GM19452 (cell line): ENCODE results near the gene GPBP1L1.
"Not testable (repeated sequence)": the region's sequence is repeated elsewhere in the genome, so short reads cannot be mapped to it uniquely, and the experiment has no call there.

ENCODE experiments used
- ATAC-seq: cut with Tn5 transposase; IDR thresholded peaks from one replicate; pipeline ENCODE4 v1.9.1; 2021; ENCODE audit not compliant: unreplicated experiment

GPBP1L1 gene

DNA sequence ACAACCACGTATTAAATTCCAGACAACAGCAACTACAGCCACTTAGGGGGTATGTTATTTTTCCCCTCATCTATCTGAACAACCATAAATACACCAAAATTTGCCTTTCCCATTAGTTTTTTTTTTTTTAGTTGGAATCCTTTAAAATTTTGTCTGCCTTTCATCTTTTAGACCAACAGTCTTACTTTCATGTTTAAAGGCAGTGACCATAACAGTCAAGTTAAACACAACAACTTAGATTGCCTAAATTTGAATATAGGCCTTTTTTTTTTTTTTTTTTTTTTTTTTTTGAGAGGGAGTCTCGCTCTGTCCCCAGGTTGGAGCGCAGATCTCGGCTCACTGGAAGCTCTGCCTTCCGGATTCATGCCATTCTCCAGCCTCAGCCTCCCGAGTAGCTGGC is 3.4 kb downstream of the GPBP1L1 start:
- ATAC-seq = no peak

DNA sequence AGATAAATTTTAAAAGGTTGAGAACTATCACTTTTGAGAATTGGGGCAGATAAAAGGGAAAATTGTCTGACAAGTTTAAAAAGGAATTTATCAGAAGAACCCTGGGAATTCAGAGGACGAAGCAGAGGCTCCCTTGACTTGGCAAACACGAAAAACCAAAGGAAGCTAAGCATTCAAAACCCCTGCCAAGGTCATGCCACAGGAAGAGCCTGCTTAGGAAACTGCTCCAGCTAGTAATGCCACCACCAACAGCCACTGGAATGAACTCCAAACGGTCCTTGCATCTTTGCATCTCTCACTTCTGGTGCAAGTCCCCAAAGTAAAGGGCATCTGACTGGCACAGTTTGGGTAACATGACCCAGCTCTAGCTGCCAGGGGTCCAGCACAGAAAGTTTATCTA is 7.2 kb downstream of the GPBP1L1 start:
- no peak for ATAC-seq

DNA sequence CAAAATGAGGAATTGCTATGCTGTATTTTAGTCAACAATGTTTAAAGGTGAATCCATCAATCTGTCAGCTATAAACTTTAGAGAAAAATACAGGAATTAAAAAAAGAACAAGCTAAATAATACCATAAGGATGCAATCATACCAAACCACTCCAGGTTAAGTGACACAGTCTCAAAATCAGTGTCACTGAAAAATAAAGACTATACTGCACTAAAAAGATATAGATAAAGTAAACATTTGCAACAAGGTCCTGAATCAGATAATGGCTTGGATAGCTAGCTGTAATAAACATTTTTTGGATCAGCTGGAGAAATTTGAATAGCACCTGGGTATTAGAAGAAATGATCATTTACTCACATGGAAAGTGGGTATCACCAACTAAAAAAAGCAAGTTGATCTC is 7.8 kb downstream of the GPBP1L1 start:
- ATAC-seq = no peak

DNA sequence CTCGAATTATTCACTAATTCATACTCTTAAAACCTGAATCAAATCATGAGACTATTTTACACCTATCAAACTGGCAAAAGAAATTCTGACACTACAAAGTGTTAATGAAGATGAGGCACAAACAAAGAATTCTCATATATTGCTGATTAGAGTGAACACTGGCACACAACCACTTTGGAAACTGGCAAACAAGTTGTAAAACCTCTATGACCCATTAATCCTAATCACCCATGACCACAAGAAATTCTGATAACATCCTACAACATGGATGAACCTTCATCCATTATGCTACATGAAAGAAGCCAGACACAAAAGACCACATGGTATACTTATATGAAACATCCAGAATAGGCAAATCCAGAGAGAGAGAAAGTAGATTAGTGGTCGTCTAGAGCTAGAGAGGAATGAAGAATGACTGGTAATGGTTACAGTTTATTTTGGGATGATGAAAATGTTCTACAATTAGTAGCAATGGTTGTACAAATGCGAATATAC is 8.5 kb downstream of the GPBP1L1 start:
- ATAC-seq = no peak

DNA sequence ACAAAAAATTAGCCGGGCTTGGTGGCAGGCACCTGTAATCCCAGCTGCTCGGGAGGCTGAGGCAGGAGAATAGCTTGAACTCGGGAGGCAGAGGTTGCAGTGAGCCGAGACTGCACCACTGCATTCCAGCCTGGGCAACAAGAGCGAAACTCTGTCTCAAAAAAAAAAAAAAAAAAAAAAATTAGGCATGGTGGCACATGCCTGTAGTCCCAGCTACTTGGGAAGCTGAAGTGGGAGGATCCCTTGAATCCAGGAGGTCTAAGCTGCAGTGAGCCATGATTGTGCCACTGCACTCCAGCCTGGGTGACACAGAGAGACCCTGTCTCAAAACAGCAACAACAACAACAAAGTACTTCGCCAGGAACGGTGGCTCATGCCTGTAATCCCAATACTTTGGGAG is 9.8 kb downstream of the GPBP1L1 start:
- not testable (repeated sequence) for ATAC-seq

DNA sequence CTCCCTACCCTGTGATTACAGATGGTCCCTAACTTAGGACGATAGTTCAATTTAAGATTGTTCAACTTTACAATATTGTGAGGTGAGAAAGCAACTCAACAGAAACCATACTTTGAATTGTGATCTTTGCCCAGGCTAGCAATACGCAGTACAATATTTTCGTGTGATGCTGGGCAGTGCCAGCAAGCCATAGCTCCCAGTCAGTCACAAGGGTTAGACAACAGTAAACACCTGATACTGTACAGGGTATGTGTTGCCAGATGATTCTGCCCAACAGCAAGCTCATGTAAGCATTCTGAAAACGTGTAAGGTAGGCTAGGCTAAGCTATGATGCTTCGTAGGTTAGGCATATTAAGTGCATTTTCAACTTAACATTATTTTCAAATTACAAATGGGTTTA is 11.9 kb downstream of the GPBP1L1 start:
- ATAC-seq = no peak

DNA sequence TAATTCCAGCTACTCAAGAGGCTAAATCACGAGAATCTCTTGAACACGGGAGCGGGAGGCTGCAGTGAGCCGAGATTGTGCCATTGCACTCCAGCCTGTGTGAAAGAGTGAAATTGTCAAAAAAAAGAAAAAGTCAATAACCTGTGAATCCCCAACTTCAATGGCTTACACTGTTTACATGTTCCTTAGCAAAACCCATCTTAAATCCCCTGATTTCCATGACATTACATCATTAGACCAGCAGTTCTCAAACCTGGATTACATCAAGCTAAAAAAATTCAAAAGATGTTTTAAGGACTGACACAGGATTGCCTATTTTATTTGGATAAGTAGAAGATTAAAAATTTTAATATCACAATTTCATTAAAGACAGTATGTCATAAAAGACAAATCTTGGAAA is 12.4 kb downstream of the GPBP1L1 start:
- no peak for ATAC-seq

DNA sequence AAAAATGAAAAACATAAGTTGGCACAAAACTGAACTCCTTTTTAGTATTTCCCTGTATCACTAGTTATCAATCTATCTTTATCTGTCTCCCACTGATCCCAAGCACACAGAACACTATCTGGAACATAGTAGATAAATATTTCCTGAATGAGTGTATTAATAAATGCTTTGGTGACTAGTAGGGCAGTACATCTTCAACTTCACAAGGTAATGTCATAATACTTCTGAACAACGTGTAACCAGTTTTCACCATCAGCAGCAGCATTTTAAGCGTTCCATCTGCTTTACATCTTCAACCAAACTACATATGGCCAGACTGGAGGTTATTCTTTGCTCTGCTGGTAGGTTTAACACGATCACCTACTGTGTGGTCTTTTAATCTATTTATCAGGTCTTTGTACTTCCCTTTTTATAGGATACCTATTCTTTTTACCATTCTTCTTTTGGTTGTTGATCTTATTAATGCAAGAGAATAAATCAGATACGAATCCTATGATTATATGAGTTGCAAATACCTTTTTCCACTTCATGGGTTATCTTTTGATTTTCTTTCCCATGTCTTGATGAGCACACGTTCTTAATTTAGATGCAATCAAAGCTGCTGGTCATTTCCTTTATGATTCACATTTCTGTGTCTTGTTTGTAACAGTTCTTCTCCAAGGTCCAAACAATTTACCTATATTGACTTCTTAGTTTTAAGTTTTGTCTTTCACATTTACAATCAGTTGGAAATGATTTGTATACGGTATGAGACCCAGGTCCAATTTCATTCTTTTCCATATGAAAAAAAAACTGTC is 16.3 kb downstream of the GPBP1L1 start:
- ATAC-seq = no peak

DNA sequence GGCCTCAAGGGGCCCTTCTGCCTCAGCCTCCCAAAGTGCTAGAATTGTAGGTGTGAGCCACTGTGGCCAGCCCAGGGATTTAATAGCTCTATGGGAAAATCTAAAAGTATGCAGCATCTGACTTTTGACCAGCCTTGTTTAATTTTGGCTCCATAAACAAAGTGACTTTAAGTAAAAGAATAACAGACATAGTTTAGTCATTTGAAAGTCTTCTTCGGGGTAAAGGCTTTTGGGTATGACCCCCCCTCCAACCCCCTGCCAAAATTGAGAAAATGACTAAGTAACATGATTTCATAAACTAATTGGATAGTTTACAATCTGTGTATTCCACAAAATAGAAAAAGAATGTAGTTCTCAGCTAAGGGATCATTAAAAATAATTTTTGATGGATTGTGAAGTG is 17.0 kb downstream of the GPBP1L1 start:
- ATAC-seq = no peak

DNA sequence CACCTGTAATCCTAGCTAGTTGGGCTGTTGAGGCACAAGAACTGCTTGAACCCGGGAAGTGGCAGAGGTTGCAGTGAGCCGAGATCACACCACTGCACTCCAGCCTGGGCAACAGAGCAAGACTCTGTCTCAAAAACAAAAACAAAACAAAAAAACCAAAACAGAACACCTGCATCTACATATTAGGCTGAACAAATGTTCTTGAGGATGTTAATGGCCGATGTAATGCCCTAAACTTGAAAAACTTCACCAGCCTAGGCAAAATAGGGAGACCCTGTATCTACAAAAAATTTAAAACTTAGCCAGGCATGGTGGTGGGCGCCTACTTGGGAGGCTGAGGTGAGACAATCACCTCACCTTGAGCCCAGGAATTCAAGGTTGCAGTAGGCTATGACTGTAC is 17.8 kb downstream of the GPBP1L1 start:
- ATAC-seq = no peak

DNA sequence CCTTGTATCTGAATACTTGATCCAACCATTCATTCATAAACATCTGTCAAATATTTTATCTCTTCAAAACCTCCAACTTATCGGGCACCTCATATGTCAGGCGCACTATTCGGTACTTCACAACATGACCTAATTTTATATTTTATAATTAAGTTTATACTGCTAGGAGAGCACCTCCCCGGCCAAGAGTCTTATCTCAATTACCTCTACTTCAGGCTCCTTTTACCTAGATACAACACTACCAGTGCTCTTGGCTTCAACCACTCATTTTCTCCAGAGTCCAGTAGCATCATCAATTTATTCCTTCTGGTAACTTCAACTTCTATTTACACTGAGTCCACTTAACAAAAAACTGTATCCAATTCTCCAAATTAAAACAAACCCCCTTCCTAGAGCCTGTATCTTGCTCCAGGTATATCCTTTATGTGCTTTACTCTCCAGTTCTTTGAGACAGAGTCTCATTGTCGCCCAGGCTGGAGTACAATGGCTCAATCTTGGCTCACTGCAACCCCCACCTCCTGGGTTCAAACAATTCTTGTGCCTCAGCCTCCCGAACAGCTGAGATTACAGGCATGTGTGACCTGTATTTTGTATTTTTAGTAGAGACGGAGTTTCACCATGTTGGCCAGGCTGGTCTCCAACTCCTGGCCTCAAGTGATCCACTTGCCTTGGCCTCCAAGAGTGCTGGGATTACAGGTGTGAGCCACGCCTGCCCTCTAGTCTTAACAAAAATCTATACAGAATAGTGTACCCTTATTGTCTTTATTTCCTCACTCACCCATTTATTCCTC is 18.8 kb downstream of the GPBP1L1 start:
- ATAC-seq = no peak

DNA sequence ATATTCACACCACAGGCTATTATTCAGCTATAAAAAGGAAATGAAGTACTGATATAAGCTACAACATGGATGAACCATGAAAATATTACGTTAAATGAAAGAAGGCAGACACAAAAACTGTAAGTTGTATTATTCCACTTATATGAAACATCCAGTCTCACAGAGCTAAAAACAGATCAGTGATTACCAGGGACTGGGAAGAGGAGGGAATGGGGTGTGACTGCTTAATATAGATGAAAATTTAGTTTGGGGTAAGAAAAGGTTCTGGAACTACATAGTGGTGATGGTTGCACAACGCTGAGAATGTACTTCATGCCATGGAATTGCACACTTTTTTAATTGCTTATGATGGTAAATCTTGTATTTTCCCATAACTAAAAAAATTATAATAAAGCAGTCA is 19.5 kb downstream of the GPBP1L1 start:
- no peak for ATAC-seq

DNA sequence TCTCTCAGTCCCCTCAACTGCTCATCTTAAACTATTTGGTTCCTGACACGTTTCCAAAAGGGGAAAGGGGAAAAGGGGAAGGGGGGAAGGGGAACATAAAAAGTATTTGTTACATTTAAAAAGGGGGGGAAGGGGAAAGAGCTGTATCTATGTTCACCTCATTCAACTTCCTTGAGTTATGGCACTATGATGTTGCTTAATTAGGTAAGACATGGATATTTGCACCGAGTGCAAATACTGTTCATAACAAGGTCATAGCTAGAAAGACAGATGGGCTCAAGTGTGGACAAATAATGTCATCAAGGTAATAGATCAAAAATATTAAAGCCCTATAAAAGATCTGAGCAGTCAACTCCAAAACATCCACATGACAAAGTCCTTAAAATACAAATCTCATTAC is 26.0 kb downstream of the GPBP1L1 start:
- ATAC-seq = no peak

DNA sequence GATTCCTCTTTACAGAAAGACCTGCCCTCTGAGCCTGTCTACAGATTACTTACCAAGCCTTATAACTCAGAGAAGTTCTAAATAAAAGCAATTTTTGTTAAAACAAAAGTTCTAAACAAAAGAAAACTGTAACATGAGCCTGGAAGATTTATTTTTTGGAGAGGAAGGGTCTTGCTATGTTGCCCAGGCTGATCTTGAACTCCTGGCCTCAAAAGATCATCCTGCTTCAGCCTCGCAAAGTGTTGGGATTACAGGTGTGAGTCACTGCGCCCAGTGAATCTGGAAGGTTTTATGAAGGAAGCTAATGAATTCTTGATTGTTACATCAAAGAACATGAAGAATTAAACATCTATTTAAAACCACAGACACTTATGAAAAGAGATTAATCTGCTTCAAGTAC is 27.1 kb downstream of the GPBP1L1 start:
- no peak for ATAC-seq

DNA sequence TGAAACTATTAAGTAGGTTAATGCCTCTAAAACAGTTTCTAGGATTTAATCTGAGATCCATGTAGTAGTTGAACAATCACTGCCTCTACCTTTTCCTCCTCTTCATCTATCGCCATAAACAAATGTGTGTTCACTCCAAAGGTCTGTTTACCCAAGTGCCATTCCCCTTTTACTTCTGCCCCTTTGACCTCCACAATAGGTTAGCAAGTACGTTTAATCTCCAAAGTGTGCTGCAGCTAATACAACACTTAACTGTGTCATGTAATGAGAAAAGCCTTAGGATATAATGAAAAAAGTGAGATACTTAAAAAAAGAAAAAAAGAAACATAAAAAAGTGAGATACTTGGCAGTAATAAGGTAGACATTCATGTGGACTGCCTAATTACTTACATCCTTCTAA is 28.2 kb downstream of the GPBP1L1 start:
- no peak for ATAC-seq

DNA sequence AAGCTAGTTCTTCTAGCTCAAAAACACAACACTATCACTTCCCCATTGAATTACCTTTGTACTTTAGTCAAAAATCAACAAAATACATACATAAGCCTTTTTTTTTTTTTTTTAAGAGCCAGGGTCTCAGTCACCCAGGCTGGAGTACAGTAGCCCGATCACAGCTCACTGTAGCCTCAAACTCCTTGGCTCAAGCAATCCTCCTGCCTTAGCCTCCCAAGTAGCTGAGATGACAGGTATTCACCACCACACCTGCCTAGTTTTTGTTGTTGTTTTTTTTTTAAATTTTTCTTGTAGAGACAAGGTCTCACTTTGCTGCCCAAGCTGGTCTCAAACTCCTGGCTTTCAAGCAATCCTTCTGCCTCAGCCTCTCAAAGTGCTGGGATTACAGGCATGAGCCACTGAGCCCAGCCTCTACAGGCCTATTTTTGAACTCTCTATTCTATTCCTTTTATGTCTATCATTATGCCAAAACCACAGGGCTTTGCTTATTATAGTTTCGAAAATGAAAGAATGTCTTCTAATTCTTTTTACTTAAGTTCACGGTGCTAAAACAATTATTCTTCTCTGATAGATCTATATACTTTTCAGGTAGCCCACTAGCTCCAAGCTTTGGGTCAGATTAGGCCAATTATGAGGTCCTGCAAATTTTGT is 29.6 kb downstream of the GPBP1L1 start:
- ATAC-seq = no peak

DNA sequence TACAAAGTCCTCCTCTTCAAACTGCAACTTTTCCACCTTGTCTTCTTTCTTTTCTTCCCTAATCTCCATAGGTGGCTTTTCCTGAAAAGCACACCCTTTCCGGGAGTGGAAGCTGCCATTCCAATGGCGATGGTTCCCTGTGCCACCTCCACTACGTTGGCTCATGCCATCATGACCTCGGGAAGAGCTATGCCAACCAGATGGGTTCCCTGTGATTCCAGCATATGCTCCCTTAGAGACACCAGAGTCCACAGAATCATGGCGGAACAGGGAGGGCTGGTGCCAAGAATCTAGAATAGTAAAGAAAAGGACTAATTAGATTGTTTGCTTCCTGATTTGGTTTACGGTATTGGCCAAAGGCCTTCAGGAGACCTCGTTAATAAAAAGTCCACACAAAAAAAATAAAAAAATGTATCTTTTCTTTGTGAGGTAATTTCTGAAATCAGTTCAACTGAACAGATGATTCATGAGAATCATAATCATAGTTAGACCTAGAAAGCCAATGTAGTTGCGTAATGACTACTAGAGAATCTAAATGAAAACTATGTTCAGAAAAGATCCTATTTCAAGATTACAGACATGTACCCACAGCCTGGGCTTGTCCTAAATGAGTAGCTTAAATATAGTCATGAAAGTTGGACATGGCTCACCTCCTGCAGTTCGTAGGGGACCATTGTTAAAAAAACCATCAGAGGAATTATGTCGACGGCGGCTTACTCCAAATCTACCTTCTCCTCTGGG is 31.6 kb downstream of the GPBP1L1 start:
- no peak for ATAC-seq

DNA sequence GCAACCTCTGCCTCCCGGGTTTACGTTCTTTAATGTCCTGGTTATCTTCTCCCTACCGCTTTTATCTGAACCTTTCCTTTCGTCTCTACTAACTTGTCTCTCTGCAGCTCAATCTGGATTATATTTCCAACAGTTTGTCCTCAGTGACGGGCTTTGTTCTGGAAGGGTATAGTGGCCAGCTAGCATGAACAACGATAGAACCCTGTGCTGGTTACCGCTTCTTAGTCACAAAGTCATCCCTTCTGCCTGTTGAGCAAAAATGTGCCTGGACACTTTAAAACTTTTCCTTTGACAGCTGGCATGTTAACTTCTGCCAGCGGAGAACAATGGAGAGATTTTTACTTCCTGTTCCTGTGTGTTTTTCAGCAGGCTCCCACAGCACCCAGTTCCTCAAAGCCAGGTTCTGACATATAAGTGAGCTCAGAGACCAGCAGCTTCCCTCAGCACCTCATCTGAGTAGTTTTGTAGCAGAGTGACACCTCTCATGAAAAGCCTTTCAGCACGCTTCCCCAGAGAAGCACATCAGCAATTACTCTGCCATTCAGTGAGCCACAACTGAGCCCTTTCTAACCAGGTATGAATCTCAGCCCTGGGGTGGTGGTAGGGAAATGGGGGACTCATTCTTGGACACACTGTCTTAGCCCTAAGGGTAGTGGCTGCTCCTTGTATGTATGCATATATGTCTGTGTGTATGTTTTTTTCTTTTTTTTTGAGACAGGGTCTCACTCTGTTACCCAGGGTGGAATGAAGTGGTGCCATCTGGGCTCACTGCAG is 38.9 kb downstream of the GPBP1L1 start:
- ATAC-seq = no peak

DNA sequence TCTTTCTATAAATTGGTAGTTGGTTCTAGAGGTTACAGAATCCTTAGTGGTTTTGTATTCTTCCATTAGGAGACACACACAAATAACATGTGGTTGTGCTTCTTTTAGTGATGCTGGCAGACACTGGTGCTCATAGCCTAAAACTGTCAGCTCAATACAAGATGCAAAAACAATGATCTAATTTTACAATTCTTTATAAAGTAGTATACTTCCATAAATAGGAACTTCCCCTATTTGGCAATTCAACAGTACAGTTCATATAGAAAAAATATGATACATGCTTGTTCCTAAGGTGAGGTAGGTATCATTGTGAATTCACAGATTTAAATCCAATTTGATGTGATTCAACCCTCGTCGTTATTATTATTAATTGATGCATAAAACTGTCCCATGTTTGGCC is 41.7 kb downstream of the GPBP1L1 start:
- ATAC-seq = no peak

DNA sequence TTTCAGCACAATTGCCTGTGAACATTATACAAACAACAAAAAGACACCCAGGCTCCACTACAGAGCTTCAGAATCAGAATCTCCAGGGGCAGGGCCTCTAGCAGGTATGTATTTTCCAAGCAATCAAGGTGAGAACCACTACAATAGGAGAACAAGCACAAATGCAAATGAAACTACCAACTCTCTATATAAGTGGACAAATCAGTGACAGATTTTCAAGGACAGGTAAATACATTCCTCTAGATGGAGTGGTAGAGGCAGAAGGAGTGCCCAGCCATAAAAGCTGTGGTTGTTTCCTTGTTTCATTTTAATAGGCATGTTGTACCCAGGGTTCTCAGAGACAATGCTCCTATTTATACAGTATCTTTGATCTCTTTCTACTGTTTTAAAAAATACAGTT is 42.4 kb downstream of the GPBP1L1 start:
- ATAC-seq = no peak
